OCI-M1 (cell line): ENCODE results near the gene TEKT2.

Experiments used
- DNase-seq: peaks from one replicate; lab custom pipeline; 2025; lab: John Stamatoyannopoulos, UW

TEKT2 gene

DNA sequence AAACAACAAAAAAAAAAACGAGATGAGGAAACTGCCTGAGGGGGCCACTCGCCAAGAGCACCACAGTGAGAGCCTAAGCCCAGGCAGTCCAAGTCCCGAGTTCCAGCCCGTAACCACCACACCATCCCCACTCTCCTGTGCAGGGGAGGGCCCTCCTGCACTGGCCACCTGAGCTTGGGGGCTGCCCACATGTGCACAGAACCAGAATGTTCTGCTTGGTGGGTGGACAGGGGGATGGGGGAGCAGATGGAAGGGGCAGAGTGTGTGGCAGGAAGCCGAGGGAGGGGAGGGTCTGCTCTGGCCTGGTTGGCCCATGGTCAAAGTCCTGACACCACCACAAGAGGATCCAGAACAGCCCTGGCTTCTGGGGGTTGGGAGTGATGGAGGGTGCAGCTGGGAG, 22.4 kb downstream of the TEKT2 start:
- no peak for DNase-seq

DNA sequence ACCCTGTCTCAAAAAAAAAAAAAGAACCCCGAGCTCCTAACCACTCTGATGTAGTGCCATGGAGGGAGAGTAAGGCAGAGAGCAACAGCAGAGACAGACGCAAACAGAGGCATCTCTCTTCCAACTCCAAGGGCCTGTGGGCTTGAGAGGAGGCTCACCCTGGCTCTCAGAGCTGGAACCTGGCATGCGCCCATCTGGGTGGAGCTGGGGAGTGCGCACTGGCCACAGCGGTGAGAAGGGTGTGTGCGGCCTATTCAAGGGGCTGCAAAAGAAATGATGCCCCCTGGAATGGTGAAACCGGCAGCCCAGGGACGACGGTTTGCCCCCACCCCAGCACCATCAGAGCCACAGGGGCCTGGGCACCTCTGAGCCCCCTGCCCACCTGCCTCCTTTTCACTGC, 23.5 kb downstream of the TEKT2 start:
- no peak for DNase-seq

DNA sequence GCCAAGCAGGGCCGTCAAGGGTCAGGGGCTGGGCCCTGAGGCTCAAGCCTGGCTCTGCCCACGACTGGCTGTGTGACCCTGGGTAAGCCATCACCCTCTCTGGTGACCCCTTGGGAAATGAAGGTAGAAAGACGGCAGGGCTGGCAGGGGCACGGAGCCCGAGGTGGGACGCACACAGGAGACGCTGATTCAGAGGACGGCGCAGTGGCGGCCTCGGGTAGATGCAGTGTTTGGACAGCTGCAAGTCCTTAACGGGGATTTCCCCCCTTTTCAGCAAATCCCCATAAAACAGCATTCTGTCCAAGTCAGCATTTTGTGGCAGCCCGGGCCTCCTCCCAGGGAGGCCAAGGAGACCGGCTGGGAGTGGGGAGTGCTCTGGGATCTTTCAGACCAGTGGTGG, 24.4 kb downstream of the TEKT2 start:
- no peak for DNase-seq

DNA sequence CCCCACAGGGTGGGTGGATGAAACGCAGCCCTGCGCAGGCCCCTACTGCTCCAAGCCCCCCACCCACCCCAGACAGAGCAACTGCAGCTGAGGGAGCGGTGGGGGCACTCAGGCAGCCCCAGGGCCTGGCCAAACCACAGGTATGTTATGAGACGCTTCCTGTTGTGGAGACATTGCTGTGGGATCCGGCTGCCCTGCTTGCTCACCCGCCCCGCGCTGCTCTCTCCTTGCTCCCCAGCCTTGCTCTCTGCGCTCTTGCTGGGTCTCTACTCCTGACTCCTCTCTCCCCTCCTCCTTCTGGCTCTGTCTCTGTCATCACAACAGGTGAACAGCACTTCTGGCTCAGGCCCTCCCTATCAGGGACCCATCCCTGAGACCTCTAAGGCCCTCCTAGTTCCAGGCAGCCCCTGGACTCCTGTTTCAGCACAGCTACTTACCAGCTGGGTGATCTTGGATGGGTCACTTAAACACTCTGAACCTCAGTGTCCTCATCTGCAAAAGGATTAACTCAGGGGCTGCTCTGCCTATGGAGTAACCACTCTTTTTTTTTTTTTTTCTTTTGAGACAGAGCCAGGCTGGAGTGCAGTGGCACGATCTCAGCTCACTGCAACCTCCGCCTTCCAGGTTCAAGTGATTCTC, 25.3 kb downstream of the TEKT2 start:
- DNase-seq, result no peak

DNA sequence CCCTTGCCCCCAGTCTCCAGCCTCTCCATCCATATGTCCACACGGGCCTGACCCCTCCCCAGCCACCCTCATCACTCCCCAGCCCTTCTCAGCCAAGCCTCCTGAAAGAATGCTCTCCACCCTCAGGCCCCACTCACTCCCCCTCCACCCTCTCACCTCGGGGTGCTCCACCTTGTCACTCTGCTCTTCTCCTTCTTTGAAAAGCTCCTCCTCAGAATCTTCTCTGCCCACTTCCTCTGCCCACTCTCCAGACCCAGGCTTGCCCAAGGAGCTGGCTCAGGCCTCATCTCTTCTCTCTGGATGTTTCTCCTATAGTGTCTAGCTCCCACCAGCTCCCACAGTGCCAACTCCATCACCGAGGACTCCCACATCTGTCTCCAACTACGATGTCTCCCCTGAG, 27.3 kb downstream of the TEKT2 start:
- DNase-seq, result no peak

DNA sequence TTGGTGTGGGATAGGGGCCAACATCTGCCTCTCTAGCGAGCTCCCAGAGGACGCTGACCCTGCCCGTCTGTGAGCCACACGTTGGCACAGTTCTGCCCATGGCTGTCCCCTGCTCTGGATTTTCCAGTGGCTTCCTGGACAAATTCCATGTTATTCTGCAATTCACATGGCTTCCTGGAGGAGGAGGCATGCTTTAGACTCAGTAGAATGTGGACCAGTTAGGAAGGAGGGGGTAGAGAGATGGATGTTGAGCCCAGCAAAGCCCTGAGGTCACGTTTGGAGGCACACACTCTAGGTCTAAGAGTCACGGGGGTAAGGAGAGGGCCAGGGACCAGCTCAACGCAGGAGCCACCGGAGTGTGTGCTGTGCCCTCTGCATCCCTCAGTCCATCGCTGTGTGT, 28.9 kb downstream of the TEKT2 start:
- no peak for DNase-seq

DNA sequence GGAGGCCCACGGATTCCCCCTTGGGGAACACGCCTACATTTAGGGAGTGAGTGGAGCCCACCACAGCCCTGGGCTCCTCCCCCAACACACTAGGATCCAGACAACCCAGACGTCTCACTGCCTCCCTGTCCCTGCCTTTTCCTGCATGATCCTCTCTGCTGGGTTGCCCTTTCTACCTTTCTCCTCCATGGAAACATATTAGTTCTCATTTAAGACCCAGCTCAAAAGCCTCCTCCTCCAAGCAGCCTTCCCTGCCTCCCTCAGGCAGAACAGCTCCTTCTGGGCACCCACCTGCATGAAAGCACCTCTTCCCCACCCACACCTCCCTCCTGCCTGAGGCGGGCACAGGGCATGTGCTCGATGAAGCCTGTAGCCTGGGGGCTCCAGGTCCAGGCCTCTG, 30.5 kb downstream of the TEKT2 start:
- no peak for DNase-seq

DNA sequence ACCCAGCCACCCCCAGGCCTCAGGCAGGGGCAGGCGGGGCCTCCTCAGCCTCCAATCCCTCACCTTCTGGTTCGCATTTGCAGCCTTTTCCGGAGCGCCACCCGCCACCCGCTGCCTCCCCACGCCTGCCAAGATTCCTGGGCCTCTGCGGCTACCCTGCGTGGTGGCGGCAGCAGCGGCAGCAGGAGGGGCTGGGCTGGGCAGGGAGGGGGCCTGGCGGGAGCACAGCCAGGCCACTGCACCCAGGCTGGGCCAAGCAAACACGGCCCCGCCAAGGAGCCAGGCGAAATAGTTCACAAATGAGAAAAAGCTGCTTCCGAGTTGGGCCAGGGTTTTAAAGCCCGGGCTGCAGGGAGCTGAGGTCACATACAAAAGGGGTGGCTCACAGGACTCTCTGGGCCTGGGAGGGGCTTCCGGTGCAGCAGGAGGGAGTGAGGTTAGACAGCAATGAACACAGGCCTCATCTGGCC, 31.3 kb downstream of the TEKT2 start:
- no peak for DNase-seq

DNA sequence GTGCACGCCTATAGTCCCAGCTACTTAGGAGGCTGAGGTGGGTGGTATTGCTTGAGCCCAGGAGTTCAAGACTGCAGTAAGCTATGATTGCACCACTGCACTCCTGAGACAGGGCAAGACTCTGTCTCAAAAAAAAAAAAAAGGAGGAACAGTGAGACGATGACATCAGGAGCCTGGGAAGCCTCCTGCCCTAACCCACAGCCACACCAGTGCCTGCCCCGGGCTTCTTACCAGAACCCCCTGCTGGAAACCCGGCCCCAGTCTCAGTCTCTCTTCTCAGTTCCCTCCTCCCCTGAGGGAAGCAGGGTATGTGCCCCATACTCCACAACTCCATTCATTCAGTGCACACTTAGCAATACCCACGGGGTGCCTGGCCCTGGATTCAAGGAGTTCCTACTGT, 32.0 kb downstream of the TEKT2 start:
- peak; percentile 18 for DNase-seq

DNA sequence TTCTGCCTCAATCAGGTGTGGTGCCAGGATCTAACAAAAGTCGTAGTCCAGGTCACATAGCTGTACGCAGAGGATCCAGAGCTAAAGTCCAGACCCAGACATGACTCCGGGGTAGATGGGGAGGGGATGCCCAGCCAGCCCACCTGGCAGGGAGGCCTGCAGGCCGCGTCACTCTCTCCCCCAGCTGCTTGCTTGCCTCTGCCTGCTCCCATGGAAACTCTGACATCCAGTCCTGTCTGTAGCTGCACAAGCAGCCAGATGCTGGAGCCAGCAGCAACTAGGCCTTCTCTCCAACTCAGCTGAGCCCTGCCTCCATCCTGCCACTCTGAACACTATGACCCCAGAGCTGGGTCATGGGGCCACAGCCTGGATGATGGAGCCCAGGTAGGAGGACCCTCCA, 33.0 kb downstream of the TEKT2 start:
- no peak for DNase-seq

DNA sequence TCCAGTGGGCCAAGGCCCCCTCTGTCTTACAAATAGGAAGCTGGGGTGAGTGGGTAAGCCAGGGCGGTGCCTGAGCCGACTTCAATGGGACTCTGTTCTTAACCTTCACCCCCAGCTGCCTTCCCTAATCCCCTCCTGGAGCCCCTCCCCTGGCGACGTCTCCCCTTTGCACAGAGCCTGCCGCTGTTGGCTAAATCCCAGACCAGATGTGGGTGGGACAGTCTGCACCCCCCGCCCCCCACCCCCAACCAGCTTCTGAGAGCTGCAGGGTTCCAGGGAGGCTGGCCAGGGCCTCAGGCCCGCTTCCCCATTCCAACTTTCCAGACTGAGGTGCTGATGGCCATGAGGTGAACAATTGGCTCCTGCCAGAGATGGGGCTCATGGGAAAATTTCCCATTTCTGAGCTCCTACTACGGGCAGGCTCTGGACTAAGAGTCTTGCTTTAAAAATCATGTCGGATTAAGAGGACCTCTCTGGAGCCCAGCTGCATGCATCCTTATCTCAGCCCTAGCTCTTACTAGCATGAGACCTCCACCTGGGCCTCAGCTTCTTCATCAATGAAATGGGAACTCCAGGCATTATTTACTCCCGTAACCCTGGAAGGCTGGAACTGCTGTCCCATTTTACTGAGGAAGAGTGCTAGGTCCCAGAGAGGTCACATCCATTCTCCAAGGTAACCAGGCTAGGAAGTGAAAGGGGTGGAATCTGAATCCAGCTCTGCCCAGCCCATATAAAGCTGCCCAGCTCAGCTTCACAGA, 34.7 kb downstream of the TEKT2 start:
- no peak for DNase-seq

DNA sequence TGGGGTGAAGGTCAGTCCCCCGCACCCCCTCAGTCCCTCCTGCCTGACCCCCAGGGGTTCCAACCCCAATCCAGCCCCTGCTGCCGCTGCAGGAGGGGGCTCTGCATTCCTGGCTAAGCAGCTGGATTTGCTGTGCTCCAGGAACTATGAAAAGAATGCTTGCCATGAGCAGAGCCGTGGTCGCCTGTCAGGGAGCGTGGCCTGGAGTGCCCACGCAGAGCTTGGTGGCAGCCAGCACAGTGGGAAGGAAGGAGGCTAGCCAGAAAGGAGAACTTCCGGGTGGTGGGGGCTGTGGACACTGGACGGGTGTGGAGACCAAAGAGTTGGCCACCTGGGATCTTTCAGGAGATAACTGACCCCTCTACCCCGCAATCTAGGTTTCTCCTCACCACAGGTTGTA, 35.6 kb downstream of the TEKT2 start:
- no peak for DNase-seq

DNA sequence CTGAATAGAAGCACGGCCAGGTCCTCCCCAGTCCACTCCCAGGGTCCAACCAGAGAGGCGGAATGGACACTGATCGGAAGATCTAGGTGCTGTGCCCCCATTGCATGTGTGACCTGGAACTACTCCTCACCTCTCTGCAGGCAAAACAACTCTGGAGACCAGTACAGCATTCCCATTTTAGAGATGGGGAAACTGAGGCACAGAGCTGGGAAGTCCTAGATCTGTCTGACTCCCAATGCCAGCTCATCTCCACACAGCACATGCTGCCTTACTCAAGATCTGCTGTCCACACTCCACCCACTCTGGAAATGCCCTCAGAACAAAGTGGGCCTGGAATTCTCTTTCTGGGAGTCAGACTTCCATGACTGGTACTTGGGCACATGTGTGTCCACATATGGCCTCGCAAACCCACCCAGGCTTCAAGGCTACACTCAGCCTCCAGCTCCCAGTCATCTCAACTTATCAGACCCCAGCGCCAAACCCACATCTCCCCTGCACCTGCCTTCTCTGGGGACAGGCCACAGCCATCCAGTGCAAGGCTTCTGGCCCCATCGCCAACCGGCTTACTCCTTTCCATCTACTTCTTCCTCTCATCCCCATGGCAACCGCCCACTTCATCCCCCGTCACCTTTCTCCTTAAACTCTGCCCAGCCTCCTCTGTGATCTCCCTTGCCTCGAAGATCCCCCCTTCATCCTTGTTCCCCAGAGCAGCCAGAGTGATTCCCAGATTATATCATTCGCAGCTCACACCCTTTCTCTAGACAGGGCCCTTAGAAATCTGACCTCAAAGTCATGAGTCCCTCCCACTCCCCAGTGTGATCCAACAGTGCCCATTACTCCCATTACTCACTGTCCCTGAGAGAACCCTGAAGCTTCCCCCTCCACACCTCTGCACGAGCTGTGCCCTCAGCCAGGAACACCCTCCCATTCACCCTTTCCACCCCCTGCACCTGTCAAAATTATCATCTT, 38.5 kb downstream of the TEKT2 start:
- DNase-seq, result no peak

DNA sequence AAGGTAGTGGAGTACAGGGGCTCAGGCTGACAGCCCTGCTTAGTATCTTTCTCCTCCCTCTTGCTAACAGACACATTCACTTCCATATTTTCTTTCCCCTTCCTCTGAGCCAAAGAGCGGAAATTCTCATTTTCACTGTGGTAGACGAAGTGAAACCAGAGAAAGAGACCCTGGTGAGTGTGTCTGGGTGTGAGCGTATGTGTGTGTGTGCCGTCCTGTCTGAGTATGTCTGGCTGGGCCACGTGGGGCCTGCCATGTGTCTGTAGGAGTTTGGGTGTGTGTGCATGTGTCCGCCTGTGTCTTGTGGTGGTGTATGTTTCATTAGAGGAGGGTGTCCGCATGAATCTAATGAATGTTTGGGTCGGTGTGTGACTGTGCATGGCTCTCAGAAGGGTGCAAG, 39.5 kb downstream of the TEKT2 start:
- DNase-seq, result no peak

DNA sequence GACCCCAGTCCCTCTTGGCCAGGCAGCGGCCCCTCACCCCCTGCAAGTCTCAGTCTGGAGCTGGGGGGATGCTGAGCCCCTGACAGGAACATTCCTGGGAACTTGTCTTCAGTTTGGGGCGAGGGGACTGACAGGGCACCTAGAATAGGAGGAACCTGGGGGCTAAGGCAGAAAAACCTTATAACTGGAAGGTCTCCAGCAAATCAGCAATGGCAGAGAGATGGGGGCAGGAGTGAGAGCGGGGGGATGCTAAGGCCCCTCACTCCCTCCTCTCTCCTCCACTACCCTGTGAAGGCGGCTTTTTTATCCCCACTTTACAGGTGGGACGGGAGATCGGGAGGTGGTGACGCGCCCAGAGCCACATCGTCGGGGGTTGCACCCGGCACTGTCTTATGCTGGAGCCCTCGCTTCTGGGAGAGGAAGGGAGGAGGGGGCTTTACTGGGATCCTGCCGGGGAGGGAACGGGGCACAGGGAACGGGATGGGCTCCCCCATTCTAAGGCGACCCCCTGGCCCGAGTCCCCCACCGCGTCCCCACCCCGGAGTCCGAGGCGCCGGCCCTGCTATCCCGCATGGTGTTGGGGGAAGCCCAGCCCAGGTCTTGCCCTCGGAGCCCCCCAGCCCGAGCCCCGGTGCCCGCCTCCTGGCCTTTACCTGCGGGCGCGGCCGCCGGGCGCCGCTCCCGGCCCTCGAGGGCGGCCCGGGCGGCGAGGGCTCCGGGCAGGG, 40.7 kb downstream of the TEKT2 start:
- DNase-seq, result no peak

DNA sequence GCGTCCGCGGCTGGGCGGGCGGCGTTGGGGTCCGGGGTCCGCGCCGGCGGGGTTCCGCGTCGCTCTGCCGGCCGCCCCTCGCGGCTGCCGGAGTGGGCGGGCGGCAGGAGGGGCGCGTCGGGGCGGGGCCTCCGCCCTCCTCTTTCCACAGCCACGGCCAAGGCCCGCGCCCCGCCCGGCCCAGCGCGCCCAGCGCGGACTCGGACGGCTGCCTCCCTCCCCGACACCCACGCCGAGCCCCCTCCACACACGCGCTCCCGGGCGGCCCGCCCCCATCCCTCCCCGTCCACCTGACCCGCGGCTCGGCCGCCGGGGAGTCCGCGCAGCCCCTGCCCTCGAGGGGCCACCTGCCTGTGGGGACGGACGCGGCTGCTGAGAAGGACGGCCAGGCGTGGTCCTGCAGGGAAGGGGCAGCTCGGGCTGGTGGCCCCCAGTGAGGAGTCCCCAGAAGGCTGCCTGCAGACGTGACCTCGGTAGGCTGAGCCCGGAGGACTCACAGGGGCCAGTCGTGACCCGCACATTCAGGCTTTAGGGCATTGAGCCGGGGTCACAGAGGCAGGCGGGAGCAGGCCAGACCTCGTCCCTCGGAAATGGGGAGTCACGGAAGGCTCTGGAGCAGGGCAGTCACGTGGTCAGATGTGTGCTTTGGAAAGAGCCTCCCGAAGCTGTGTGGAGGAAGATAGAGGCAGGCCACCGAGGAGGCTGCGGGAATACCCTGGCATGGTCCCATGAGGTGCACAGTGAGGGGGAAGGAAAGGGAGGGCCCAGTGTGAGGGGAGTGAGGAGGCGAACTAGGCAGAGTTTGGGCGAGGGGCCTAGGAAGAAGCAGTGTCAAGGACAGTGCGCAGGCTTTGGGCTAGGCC, 41.5 kb downstream of the TEKT2 start, which contains the start of gene COL8A2:
Gene COL8A2, minus strand, starts transcription at position 94 of the 863 bp plus-strand sequence. CDS start 24,980 bp downstream, outside the sequence.
- DNase-seq, result no peak

DNA sequence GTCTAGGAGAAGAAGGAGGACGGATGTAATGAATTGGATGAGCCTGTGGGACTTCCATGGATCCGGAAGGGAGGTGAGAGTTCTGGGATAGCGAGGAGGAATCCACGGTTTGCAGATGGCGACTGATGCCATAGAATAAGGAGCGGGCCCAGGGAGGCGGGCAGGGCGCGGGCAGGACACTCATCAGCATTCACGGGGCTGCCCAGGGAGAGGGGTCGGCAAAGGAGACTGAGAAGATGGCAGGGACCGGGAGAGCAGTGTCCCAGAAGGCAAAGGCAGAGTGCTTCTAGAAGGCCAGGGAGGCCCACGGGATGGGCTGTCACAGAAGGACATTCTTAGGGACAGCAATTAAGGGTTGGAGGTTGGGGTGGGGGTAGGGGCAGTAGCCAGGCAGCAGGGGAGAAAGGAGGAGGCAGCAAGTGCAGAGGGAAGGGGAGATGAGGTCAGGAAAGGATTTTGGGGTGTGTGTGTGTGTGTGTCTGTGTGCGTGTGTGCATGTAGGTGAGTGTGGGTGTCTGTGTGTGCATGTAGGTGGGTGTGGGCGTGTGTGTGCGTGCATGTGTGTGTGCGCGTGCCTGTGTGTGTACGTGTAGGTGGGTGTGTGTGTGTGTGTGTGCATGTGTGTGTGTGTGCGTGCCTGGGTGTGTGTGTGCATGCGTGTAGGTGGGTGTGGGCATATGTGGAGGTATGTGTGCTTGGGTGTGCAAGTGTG, 42.3 kb downstream of the TEKT2 start:
- no peak for DNase-seq

DNA sequence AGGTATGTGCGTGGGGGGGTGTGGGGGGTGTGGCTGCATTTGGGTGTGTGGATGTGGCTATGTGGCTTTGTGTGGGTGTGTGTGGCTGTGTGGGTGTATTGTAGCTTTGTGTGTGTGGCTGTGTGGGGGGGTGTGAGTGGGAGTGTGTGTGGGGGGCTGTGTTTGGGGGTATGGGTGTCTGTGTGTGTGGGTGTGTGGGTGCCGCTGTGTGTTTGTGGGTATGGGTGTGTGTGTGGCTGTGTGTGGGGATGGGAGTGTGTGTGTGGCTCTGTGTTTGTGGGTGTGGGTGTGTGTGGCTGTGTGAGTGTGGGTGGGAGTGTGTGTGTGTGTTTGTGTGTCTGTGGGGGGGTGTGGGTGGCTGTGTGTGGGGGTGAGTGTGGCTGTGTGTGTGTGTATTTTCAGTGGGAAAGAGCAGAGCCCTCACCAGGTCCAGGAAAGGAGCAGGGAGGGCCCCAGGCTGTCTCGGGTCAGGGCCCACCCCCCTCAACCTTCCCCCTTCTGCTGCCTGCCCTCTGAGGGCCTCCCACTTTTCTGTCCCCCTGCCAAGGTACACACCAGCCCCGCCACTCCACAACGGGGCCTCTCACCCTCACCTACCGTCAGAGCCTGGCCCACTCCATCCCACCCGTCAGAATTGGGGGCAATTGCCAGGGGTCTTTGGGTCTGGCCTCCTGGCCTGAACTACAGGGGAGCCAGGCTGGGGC, 43.1 kb downstream of the TEKT2 start:
- no peak for DNase-seq

DNA sequence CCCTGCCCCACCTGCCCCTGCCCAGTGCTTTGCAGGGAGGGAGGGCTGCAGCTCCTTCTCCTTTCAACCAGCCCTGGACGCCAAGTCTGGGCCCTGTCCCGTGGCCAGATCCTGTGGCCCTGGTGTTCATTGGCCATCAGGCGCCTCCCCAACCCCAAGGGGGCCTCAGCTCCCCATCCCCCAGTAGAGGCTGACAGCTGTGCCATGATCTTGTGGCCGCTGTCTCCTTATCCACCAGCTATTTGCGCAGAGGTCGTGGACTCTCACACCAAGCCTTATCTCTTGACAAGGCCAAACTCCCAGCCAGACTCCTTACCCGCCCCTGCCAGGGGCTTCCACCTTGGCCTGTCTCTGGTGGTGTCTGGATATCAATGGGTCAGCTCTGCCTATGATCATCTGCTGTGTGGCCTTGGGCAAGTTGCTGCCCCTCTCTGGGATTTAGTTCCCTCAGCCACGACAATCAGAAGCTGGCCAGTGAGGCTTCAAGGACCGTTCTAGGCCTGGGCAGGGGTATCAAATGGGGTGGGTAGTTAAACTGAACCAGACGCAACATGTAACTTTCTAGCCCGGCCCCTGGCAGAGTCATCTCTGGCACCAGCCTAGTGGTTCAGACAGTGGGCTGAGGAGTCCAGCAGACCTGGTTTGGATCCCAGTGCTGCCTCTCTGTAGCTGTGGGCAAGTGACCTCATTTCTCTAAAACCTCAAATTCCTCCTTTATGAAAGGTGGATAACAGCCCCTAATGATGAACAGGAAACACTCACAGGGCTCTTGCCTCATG, 44.4 kb downstream of the TEKT2 start:
- peak; percentile 60 for DNase-seq
